Mesodermal cell (in vitro differentiated cells): ENCODE results near the gene NDUFA1.
A peak's percentile ranks its signal among the peaks of the same experiment; 100 is the strongest.
"Not testable (repeated sequence)": the region's sequence is repeated elsewhere in the genome, so short reads cannot be mapped to it uniquely, and the experiment has no call there.

Source experiments
- H3K27ac ChIP-seq: 2 replicates; pipeline ENCODE4 v1.7.0; 2013; ENCODE audit warnings: mild to moderate bottlenecking, low read depth, low read length, moderate library complexity; ENCODE audit not compliant: severe bottlenecking
- H3K36me3 ChIP-seq: 2 replicates; pipeline ENCODE4 v1.7.1; 2013; ENCODE audit warnings: mild to moderate bottlenecking, low read length, moderate library complexity; ENCODE audit not compliant: control insufficient read depth, insufficient read depth
- H3K4me1 ChIP-seq: one replicate; pipeline ENCODE4 v1.7.1; 2013; ENCODE audit warnings: mild to moderate bottlenecking, low read length; ENCODE audit not compliant: insufficient read depth, control insufficient read depth, poor library complexity, severe bottlenecking
- H3K4me3 ChIP-seq: 2 replicates; pipeline ENCODE4 v1.7.0; 2013; ENCODE audit warnings: low read length, control low read depth, mild to moderate bottlenecking; ENCODE audit not compliant: insufficient read depth, poor library complexity, severe bottlenecking; ENCODE audit errors: extremely low read depth
- H3K9me3 ChIP-seq: 2 replicates; pipeline ENCODE4 v1.7.1; 2013; ENCODE audit warnings: mild to moderate bottlenecking, low read length, moderate library complexity; ENCODE audit not compliant: control insufficient read depth
- WGBS, 2 experiments: methylation state at CpG; one replicate each; pipeline ENCODE4 v1.1.5; 2013; ENCODE audit warnings: missing lambda C conversion rate in 2 of 2; ENCODE audit not compliant: insufficient coverage in 2 of 2; 5-methylcytosine and 5-hydroxymethylcytosine counted together

NDUFA1 gene

GRCh38 chrX:119880076-119880475 lies 8.4 kb downstream of the NDUFA1 start:
- no peak overlapping the region for H3K27ac ChIP-seq
- no peaks in the 10 kb centered on the region for H3K9me3 ChIP-seq
- no CpG with 5 or more reads among the region's 5 CpGs for WGBS, 2 experiments

GRCh38 chrX:119880552-119881437 lies 9.2 kb downstream of the NDUFA1 start:
- Histone ChIP-seq H3K4me1 (no peaks in the 10 kb centered on the region), H3K4me3 (no peak overlapping the region), H3K36me3 (peaks cover 10% of the 10 kb centered on the region), H3K27ac (no peak overlapping the region), H3K9me3 (no peaks in the 10 kb centered on the region)
- 71 to 95% methylated on average over 2 to 6 of the region's 11 CpGs for WGBS, 2 experiments

More at GRCh38 chrX:119880076-119880475, 8.4 kb downstream of the NDUFA1 start:
- no peaks in the 10 kb centered on the region for H3K4me1 ChIP-seq
- H3K36me3 ChIP-seq = peaks cover 10% of the 10 kb centered on the region
- H3K4me3 ChIP-seq = no peak overlapping the region

- WGBS, 2 experiments = 80 to 100% methylated on average over 1 of the region's 11 CpGs
- H3K4me3 ChIP-seq = no peak overlapping the region
Observed at GRCh38 chrX:119885554-119886428, 14.2 kb downstream of the NDUFA1 start.

GRCh38 chrX:119887721-119888425 lies 16.2 kb downstream of the NDUFA1 start:
- H3K4me1 ChIP-seq = peaks cover 5% of the 10 kb centered on the region
- H3K27ac ChIP-seq = no peak overlapping the region
- no peaks in the 10 kb centered on the region for H3K36me3 ChIP-seq
- peak overlapping the region; percentile 41 for H3K4me3 ChIP-seq
- WGBS, 2 experiments = 3 to 12% methylated on average over 6 to 16 of the region's 40 CpGs
- H3K9me3 ChIP-seq = no peaks in the 10 kb centered on the region

More at GRCh38 chrX:119885554-119886428, 14.2 kb downstream of the NDUFA1 start:
- Histone ChIP-seq H3K27ac (no peak overlapping the region), H3K9me3 (no peaks in the 10 kb centered on the region), H3K36me3 (no peaks in the 10 kb centered on the region), H3K4me1 (no peaks in the 10 kb centered on the region)

GRCh38 chrX:119890626-119891025 lies 19.0 kb downstream of the NDUFA1 start:
- not testable (repeated sequence) for H3K9me3 ChIP-seq, H3K27ac ChIP-seq, H3K36me3 ChIP-seq, H3K4me1 ChIP-seq, H3K4me3 ChIP-seq
- 99% methylated on average over 10 of the region's 36 CpGs; no CpG with 5 or more reads in 1 of the 2 experiments for WGBS, 2 experiments

- 83 to 88% methylated on average over 2 to 9 of the region's 16 CpGs for WGBS, 2 experiments
Observed at GRCh38 chrX:119891961-119892692, 20.5 kb downstream of the NDUFA1 start.

GRCh38 chrX:119895843-119896326 lies 24.3 kb downstream of the NDUFA1 start, which contains the start of gene AKAP14:
AKAP14 (plus strand) TSS chrX:119895893; CDS start chrX:119903224, 7,331 bp downstream.
- Histone ChIP-seq H3K27ac (no peak within 1 kb of the TSS), H3K36me3 (no peaks in the 10 kb centered on the region), H3K4me1 (peaks cover 5% of the 10 kb centered on the region), H3K4me3 (no peak within 1 kb of the TSS), H3K9me3 (no peaks in the 10 kb centered on the region)
- no CpG with 5 or more reads among the region's 4 CpGs for WGBS, 2 experiments

More at GRCh38 chrX:119891961-119892692, 20.5 kb downstream of the NDUFA1 start:
- not testable (repeated sequence) for H3K27ac ChIP-seq, H3K4me1 ChIP-seq, H3K4me3 ChIP-seq, H3K9me3 ChIP-seq, H3K36me3 ChIP-seq

GRCh38 chrX:119899125-119899524 lies 27.5 kb downstream of the NDUFA1 start:
- Histone ChIP-seq H3K4me1 (no peaks in the 10 kb centered on the region), H3K9me3 (no peaks in the 10 kb centered on the region), H3K27ac (no peak overlapping the region), H3K4me3 (no peak overlapping the region), H3K36me3 (no peaks in the 10 kb centered on the region)
- 30% methylated on average over 2 of the region's 2 CpGs; no CpG with 5 or more reads in 1 of the 2 experiments for WGBS, 2 experiments

GRCh38 chrX:119900976-119901375 lies 29.3 kb downstream of the NDUFA1 start:
- H3K27ac ChIP-seq = no peak overlapping the region
- H3K4me3 ChIP-seq = no peak overlapping the region
- no CpG with 5 or more reads among the region's 1 CpG for WGBS, 2 experiments
- H3K9me3 ChIP-seq = no peaks in the 10 kb centered on the region
- no peaks in the 10 kb centered on the region for H3K4me1 ChIP-seq
- H3K36me3 ChIP-seq = no peaks in the 10 kb centered on the region
